NCI-H82 treated with DMSO at 0.1 percent for 48 hours (cell line): ENCODE results near the gene ANXA4.

ENCODE experiments used
- DNase-seq: peaks from one replicate; lab custom pipeline; 2025; ENCODE audit not compliant: unreplicated experiment; lab: John Stamatoyannopoulos, UW

The ANXA4 gene

GRCh38 chr2:69741575-69742321 lies at the start of gene ANXA4:
ANXA4 (plus strand) TSS chr2:69742134; CDS start chr2:69781566, 39,432 bp downstream.
- peak; percentile 31 for DNase-seq

DNA sequence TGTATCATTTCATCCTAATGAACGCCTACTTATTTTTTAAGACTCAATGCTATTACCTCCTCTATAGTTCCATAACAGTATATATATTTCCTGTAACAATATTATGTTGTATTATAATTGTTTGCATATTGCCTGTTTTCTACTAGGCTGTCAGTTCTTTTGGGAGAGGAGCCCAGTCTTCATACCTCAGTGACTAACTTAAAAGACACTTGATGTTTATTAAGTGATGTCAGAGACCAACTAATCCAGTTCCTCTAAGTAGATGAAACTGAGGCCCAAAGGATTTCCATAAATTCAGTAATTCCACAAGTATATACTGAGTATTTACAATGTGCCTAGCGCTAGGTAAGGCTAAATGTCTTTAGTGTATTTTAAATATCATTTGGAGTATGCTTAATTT lies 49.5 kb upstream of the ANXA4 start:
- DNase-seq: no peak

DNA sequence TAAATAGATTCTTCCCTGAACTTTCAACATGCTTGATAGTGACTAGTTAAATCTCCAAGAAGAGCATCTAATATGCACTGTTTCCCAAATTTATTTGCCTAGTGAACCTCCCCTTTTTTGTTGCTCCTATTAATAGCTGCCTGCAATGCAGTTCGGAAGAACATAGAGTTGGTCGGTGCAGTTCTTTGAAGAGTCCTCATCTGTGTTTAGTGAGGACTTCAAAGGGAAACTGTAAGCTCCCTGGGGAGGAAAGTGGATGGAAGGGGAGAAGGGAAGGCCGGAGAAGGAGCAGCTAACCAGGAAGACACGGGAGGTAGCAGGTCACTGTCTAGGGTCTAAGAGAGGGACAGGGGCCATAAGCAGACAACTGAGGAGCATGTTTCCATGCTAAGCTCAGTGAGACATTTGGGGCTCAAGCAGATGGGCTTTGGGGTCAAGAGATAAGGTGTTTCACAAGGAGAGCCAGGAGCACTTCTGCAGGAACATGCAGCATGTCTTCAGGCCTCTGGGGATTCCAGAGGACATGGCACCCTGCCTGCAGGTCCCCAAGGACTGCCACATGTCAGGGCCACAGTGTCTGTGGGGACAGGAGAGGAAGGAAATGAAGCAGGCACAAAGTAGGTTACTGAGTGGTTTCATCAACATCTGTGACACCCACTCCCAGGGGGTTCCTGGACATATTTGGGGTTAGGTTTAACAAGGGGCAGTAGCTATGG lies 48.7 kb upstream of the ANXA4 start:
- no peak for DNase-seq

DNA sequence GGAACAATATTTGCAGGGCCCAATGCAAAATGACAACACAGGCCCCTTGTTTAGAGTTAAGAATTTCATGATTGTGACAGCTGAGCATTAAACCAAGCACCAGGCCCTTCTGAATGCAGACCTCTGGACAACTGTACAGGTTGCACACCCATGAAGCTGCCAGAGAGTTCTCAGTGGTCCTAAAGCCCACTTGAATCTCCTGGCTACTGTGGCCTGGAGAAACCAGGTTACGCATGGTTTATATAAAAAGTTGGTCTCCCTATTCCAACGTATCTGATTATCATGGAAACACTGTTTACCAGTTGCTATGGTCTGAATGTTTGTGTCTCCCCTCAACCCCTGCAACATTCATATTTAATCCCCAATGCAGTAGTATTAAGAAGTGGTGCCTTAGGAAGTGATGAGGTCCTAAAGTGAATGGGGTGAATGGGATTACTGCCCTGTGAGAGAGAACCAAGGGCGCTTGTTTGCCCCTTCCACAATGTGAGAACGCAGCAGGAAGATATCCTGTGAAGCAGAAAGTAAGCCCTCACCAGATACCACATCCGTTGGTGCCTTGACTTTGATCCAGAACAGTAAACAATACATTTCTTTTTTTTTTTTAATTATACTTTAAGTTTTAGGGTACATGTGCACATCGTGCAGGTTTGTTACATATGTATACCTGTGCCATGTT lies 48.0 kb upstream of the ANXA4 start:
- DNase-seq: no peak

- DNase-seq: no peak
These were observed 46.8 kb upstream of the ANXA4 start for GRCh38 chr2:69694894-69695849.

DNA sequence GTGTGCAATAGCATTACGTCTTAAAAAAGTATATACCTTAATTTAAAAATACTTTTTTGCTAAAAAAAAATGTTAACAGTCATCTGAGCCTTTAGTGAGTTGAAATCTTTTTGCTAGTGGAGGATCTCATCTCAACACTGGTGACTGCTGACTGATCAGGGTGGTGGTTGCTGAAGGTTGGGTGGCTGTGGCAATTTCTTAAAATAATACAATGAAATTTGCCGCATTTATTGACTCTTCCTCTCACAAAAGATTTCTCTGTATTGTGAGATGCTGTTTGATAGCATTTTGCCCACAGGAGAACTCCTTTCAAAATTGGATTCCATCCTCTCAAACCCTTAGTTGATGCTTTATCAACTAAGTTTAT lies 46.1 kb upstream of the ANXA4 start:
- no peak for DNase-seq

DNA sequence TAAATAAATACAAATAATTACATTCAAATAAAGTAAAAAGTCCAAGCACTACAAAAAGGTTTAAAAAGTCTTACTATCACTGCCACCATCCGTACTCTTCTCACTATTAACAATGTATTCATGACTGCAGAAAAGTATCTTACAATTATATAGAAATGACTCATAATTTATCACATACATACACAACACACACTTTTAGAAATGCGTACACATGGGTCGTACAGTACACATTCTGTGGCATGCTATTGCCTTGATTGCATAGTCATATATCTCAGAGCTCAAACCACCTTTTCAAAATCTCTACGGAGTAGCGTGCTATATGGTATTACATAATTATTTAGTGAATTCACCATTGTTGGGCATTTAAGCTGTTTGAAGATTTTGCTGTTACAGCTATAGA lies 41.6 kb upstream of the ANXA4 start:
- no peak for DNase-seq

- no peak for DNase-seq
These were observed 40.6 kb upstream of the ANXA4 start for GRCh38 chr2:69701100-69701945.

DNA sequence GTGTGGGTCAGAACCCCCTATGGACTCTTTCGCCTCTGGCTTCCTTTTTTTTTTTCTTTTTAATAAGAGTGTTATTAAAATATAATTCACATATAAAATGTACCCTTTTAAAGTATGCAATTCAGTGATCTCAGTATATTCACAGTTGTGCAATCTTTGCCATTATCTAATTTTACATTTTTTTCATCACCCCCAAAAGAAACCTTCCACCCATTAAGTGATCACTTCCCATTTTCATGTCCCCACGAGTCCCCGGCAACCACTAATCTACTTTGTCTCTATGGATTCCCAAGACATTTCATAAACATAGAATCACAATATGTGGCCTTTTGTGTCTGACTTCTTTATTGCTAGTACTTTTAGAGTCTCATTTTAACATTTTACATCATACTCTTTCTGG lies 38.7 kb upstream of the ANXA4 start:
- no peak for DNase-seq

DNA sequence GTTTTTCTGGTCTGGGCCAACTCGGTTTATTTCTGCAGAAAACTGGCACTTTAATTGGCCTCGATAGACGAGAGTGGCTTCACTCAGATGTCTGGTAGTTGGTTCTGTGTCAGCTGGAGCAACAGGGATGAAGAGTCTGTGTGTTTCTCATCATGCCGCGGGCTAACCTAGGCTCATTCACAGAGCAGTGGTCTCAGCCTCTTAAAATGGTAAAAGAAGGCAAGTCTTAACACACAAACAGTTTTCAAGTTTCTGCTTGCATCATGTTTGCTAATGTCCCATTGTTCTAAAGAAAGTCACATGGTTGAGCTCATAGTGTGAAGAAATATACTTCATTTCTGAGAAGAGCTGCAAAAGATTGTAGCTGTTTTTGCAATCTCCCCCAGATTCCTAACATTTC lies 37.5 kb upstream of the ANXA4 start:
- DNase-seq: no peak

GRCh38 chr2:69709290-69709689 lies 32.6 kb upstream of the ANXA4 start:
- no peak for DNase-seq

GRCh38 chr2:69711971-69712370 lies 30.0 kb upstream of the ANXA4 start:
- DNase-seq: no peak

DNA sequence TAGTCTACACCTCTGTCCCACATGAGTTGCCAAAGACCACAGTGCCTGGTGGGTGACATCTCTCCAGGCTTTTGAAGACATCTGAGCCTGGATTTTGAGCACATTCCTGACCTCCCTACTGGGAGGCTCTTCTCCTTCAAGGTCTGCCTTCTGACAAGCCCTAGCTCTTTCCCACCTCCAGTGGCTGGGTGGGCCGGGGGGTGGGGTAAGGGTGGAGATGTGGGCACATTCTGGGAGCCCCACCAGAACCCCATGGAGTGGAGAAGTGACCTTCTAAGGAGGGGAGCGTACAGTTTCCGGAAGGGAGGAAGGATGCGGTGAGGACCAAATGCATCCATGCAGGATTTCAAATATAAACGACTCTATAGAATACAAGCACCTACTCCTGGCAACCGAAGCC lies 27.9 kb upstream of the ANXA4 start:
- DNase-seq: no peak

GRCh38 chr2:69714539-69715220 lies 27.3 kb upstream of the ANXA4 start:
- DNase-seq: peak; percentile 73

DNA sequence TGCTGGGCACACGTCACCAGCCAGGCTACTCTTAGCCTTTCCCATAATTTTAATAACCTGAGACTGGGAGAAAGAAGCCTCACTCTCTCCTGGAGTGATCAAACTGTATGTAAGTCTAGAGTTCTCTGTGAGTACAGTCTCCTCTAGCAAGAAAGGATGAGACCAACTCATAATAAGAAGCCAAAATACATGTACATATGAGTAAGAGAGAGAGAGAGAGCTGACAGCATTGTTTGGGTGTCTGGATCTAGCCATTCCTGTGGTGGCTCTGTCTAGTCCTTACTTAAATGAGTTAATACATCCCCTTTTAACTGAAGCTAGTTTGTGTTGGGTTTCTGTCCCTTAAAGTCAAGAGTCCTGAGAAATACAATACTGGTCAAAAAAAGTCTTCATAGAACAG lies 26.0 kb upstream of the ANXA4 start:
- no peak for DNase-seq

DNA sequence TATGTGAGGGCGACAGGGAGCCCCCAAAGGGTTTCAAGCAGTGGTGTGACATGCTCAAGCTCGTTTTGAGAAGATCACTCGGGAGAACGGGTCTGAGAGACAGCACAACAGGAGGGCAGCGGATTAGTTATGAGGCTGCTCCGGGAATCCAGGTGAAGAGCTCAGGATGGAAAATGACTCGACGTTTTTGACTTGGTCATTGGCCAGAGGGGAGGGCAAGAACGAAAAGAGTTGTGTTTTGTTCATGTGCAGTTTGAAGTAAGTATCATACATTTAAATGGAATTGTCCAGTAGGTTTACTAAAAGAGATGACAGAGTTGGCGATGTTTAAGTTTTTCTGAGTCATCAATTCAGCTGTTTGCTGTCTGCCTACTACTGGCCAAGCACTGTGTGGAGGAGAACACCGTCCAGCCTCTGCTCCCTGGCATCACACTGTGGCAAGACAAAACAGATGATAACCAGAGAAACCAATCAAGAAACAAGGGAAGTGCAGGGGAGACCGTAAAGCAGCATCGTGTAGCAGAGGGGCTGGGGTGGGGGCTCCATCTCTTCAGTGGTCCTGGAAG lies 25.3 kb upstream of the ANXA4 start:
- no peak for DNase-seq

- no peak for DNase-seq
These were observed 24.7 kb upstream of the ANXA4 start for GRCh38 chr2:69717186-69717585.

GRCh38 chr2:69717861-69718273 lies 24.1 kb upstream of the ANXA4 start:
- DNase-seq: no peak

GRCh38 chr2:69718338-69718965 lies 23.5 kb upstream of the ANXA4 start:
- DNase-seq: no peak
